GM12892 (cell line): ENCODE measurements around the gene LAMP1.

Experiments used
- POLR2A ChIP-seq: IDR thresholded peaks from 2 replicates; pipeline ENCODE4 v1.6.1; 2011; ENCODE audit warnings: low read depth, low read length, control low read depth
- POLR2AphosphoS5 ChIP-seq: IDR thresholded peaks from 2 replicates; pipeline ENCODE4 v1.6.1; 2011; ENCODE audit warnings: low read depth, low read length, control low read depth

DNA sequence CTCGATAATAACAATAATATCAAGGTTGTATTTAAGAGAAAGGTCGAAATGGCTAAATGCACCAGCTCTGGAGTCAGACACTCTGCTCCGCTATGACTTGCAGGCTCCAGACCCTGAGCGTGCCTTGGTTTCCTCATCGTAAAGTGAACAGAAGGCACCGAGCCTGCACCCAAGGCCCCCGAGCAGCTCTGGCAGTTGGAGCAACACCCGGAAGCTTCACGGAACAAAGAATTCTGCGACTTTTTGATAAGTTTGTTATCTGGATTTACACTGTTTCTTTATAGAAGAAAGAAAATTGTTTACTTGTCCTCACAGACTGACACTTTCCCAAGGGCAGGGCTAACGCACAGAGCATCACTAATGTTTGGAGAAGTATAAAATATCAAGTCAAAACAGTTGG is 62.5 kb downstream of the LAMP1 start:
- no peak for TF ChIP-seq POLR2A
- no peak for TF ChIP-seq POLR2AphosphoS5
